OCI-LY7 (cell line): Measurements from ENCODE around the gene HSF2BP.

Experiments
- EZH2phosphoT487 ChIP-seq: fragments of 200-600 bp; sonication (generic); IDR thresholded peaks from 2 replicates; pipeline ENCODE4 v1.6.1; 2018; ENCODE audit warnings: low read depth, borderline replicate concordance, mild to moderate bottlenecking, mixed run types, antibody characterized with exemption, low read length, moderate library complexity, mixed read lengths
- TF ChIP-seq, protein P1 (sequence below): fragments of 200-600 bp; sonication (generic); conservative IDR thresholded peaks from 2 replicates; pipeline ENCODE4 v1.5.1; 2014; ENCODE audit warnings: mild to moderate bottlenecking, antibody characterized with exemption, low read length, moderate library complexity, mixed read lengths

- TF ChIP-seq, protein P1, sequence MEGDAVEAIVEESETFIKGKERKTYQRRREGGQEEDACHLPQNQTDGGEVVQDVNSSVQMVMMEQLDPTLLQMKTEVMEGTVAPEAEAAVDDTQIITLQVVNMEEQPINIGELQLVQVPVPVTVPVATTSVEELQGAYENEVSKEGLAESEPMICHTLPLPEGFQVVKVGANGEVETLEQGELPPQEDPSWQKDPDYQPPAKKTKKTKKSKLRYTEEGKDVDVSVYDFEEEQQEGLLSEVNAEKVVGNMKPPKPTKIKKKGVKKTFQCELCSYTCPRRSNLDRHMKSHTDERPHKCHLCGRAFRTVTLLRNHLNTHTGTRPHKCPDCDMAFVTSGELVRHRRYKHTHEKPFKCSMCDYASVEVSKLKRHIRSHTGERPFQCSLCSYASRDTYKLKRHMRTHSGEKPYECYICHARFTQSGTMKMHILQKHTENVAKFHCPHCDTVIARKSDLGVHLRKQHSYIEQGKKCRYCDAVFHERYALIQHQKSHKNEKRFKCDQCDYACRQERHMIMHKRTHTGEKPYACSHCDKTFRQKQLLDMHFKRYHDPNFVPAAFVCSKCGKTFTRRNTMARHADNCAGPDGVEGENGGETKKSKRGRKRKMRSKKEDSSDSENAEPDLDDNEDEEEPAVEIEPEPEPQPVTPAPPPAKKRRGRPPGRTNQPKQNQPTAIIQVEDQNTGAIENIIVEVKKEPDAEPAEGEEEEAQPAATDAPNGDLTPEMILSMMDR, result no peak
- TF ChIP-seq EZH2phosphoT487, result no peak
Observed at GRCh38 chr21:43578677-43579303, 80.5 kb downstream of the HSF2BP start.
